ENCODE data around the gene IRF2BP2. TPM values are rescaled to one million over a fixed set of nuclear protein-coding genes. Genes with fewer than 3 reads are reported as not detected.
A peak's percentile ranks its signal among the peaks of the same experiment; 100 is the strongest.

IRF2BP2 gene
- total RNA-seq, 4 donors from 2014 or later: 39.4 to 67.1 (median 40.0) TPM

GRCh38 chr1:234588386-234588785, 21.6 kb downstream of the IRF2BP2 start:
- no peak for ATAC-seq (ENCODE audit: low FRiP score)
- TF ChIP-seq CTCF (IDR thresholded peaks at IDR 0.05): no peak

GRCh38 chr1:234586892-234587485, 23.0 kb downstream of the IRF2BP2 start:
- DNase-seq (ENCODE audit: low spot score): no peak
- ATAC-seq (ENCODE audit: low FRiP score): no peak
- TF ChIP-seq CTCF (IDR thresholded peaks at IDR 0.05): no peak

More at GRCh38 chr1:234588386-234588785, 21.6 kb downstream of the IRF2BP2 start:
- no peak for DNase-seq (ENCODE audit: low spot score)

- ATAC-seq (ENCODE audit: low FRiP score) (no peak), DNase-seq (ENCODE audit: low spot score) (no peak)
- TF ChIP-seq CTCF (IDR thresholded peaks at IDR 0.05): no peak
These were observed 23.7 kb downstream of the IRF2BP2 start for GRCh38 chr1:234586304-234586703.

- ATAC-seq (ENCODE audit: low FRiP score) (peak; percentile 60), DNase-seq (ENCODE audit: low spot score) (no peak)
- no peak for TF ChIP-seq CTCF (IDR thresholded peaks at IDR 0.05)
These were observed 24.5 kb downstream of the IRF2BP2 start for GRCh38 chr1:234585330-234586055.

DNA sequence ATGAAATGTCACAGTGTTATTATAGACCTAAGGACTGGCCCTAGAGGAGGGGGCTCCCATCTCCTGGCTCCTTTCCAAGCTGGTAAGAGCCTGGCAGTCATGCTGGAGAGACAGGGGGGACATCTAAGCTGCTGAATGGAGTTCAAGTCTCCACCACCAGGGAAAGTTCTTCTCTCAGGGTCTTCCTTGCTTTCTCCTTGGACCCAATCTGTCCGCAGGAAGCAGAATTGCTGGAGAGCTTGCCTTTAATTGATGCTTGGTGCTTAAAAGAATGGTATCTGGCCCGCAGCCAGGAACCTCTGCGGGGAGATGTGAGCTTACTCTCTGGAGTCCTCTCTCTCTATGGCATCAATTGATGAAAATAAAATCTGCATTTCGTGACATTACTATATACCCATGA, 25.1 kb downstream of the IRF2BP2 start:
- no peak for TF ChIP-seq CTCF (IDR thresholded peaks at IDR 0.05)
- no peak for ATAC-seq (ENCODE audit: low FRiP score)
- no peak for DNase-seq (ENCODE audit: low spot score)

DNA sequence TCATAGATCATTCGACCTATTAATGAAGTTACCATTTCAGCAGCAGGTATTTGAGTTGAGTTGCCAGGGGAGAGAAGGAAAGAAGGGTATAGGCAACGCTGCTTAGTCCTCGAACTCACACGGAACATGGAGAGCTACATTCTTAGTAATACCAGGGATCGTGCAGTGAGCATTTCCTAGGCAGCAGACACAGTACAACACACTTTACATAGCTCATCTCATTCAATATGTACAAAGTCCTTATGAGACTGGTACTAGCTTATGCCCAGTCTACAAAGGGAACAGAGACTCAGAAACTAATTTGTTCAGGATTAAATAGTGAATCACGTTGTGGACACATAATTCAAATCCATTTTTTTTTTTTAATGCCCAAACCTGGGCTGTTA, 25.6 kb downstream of the IRF2BP2 start:
- DNase-seq (ENCODE audit: low spot score) (no peak), ATAC-seq (ENCODE audit: low FRiP score) (peak; percentile 10)

More for the DNA sequence above, 25.6 kb downstream of the IRF2BP2 start:
- no peak for TF ChIP-seq CTCF (IDR thresholded peaks at IDR 0.05)

Measured in omental fat pad (tissue), 4 donors.